DMS153 (cell line): ENCODE data around the gene ELF2.
A peak's percentile ranks its signal among the peaks of the same experiment; 100 is the strongest.
"Not testable (repeated sequence)": the region's sequence is repeated elsewhere in the genome, so short reads cannot be mapped to it uniquely, and the experiment has no call there.

ENCODE experiments used
- DNase-seq: peaks from one replicate; lab custom pipeline; 2025; lab: John Stamatoyannopoulos, UW

Gene ELF2

DNA sequence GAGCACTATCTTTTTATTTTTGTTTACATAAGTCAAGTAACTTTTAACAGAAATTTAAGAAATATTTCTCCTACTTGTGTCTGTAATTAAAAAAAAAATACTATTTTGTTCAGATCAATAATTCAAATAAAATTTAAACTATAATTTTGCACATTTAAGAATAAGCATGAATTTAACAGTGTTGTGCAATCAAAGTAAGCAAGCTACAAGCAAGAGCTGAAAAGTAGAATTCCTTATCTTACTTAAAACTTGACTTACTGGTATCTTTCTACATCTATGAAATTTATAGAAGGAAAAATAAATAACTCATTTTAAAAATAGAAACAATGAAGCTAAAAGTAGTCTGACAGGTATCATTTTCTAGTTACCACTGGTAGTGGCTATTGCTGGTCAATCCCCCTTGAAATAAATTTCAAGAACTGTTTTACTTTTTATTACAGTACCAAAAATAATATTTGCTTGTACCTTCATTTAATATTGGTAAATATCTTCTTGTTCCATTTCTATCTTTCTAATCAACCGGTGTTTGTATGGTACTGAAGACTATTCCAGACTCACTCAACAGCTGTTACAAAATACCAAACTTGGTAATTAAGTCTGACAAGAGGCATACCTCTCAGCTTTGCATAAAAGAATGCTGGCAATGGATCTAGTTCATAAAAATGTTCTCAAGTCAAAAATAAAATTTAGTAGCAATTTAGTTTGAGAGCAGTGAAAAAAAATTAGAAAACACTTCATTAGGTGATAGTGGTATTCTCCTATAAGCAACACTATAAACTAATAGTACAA lies 99.3 kb downstream of the ELF2 start:
- no peak for DNase-seq

DNA sequence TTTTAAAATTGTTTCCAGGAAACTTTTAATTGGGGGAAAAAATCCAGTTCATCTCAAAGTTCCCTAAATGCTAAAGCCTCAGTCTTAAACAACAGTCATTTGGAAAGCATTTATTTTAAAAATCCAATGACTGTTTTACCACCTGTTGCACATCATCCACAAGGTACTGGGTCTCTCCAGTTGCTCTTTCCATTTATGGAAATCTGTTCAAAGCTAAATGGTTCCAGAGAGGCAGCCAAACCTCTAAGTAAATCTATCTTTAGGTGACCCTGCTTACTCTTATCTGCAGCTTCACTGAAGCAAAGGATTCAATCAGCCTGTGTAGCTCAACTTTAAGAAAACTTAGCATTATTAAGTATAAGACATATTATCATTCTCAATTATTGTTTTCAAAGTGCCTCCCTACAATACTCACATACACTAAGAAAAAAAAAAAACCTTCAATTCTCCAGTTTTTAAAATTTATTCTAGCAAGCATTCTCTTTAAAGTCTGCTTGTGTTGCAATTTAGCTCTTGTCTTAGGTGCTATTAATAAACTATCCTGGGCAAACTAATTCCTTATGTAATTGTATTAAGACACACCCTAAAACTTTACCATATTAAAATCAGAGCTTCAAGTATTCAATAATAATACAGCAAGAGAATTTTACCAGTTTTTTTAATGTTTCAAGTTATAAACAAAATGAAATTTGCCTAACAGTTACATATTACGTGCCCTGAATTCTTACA lies 100.8 kb downstream of the ELF2 start:
- no peak for DNase-seq

GRCh38 chr4:139060591-139060990 lies 116.4 kb downstream of the ELF2 start:
- no peak for DNase-seq

- not testable (repeated sequence) for DNase-seq
These were observed 118.0 kb downstream of the ELF2 start for GRCh38 chr4:139059026-139059425.

- DNase-seq: no peak
These were observed 122.1 kb downstream of the ELF2 start for GRCh38 chr4:139054791-139055505.

DNA sequence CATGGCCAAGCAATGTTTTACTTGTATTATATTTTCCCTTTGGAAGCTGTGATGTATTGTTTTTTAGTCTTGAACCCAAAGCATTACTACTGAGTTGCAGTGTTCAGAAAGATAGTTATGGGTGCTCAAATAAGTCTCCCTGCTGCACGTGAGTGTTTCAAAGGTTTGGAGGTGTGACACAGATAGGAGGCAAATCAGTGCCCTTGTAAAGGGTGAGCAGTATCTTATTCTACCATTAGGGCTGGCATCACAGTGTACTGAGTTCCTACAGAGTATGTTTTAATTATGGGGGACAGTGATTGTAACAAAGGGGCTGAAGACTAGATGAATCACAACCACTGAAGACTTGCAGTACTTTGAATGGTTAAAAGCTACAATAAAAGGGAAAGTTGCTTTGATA lies 123.1 kb downstream of the ELF2 start:
- no peak for DNase-seq

- DNase-seq: no peak
These were observed 126.6 kb downstream of the ELF2 start for GRCh38 chr4:139050446-139050845.

- DNase-seq: no peak
These were observed 129.0 kb downstream of the ELF2 start for GRCh38 chr4:139048026-139048425.

GRCh38 chr4:139044291-139044690 lies 132.7 kb downstream of the ELF2 start:
- DNase-seq: no peak

GRCh38 chr4:139042981-139043460 lies 134.0 kb downstream of the ELF2 start:
- DNase-seq: no peak

DNA sequence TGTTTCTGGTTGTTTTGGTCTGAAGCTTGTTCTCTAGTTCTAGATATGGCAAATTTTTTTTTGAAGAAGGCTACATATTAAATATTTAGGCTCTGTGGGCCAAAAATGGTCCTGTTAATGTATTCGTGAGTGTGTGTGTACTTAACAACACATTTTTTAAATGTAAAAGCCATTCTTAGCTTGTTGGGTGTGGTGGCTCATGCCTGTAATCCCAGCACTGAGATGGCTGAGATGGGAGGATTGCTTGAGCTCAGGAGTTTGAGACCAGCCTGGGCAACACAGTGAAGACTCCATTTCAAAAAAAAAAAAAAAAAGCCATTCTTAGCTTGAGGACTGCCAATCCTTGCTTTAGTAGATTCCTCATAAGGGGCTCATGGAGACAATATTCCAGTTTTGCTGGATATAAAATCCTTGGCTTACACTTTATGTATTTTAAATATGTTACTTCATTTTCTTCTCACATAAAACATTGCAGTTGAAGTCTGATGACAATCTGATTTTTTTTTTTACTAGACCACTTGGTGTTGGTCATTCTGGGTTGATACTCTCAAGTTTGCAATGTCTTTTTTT lies 138.1 kb downstream of the ELF2 start:
- DNase-seq: no peak

DNA sequence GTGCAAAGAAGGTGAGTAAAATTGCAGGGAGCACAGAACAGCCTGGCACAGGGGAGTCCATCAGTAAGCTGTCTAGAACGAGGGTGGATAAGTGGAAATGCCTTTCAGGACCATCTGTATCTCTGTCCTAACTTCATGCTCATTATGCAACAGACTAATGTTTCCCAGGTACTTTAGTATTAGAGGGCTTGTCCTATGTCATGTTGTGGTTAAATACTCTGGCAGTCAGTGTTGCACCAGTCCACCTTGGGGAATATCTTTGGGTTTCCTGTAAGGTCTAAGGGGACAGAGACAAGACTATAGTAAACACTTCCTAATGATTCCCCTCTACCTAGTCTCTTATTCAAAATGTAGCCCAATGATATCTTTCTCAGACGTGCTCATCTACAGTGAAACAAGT lies 140.1 kb downstream of the ELF2 start:
- DNase-seq: no peak

DNA sequence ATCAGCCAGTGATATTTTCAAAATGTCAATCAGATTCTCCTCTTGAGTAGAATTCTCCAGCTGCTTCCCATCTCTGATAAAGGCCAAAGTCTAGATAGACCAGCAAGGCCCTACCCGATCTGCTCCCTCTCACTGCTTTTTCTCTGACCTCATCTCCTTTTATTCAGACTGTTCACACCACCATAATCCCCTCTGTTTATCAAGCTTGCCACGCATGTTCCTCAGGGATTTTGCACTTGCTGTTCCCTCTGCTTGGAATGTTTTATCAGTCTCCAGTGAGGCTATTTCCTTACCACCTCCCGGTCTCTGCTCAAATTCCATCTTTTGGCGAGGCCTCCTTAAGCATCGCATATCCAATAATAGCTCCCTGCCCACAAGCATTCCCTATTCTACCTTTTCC lies 141.4 kb downstream of the ELF2 start:
- DNase-seq: no peak

DNA sequence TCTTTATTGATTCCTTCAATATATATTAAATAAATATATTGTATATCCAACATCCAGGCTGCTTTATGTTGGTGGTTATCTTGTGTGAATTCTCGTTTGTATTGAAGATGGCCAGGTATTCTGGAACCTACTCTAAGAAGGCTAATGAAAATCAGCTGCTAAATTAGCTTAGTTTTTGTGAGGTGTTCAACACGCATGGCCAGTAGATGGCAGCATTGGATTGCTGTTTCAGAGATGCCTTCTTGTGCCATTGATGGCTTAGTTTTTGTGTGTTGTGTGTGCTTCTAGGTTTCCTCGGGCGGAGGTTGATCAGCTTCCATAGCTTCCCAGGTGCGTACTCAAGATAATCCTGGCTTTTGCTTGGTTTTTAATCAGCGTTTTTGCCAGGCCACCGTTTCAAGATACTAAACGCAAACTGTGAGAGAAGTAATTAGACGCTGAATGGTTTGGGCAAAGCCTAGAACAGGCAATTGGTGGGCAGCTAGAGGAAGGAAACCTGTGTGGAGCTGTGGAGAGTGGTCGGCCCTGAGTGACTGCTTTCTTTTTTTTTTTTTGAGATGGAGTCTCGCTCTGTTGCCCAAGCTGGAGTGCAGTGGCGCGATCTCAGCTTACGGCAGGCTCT lies 146.3 kb downstream of the ELF2 start:
- peak; percentile 55 for DNase-seq

GRCh38 chr4:139029866-139030363 lies 147.1 kb downstream of the ELF2 start:
- not testable (repeated sequence) for DNase-seq

DNA sequence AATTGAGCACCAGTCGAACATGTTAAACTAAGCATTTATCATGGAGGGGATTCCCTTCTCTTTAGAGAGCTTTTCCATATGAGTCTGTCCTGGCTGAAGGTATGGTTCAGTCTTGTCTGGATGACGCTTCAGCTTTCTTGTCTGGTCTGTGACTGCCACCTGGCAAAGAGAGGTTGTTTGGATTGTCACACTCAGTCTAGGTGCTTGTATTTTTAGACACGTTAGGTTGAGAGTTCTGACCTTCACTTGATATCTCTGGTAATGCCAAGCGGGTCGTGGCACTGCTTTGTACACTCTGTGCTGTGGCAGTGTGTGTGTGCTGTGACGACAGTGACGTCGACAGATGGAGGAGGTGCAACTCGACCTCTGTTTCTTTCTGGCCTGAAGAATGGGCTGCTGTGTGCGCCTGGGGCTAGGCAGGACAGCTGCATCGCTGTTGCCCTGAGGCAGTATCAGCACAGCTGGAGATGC lies 148.8 kb downstream of the ELF2 start:
- no peak for DNase-seq

DNA sequence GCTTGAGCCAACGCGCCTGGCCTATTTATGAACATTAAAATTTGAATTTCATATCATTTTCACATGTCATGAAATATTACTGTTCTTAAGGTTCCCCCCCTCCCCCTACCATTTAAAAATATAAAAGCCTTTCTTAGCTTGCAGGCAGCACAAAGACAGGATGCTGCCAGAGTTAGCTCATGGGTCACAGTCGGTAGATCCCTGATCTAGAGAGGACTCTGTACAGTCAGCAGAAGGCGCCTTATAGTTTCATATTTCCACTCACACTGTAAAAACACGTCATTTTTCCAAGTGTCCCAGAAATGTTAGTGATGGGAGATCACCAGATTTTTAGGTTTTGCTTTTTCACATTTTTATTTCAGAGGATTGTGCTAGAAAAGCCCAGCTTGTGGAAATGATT lies 149.2 kb downstream of the ELF2 start:
- DNase-seq: no peak

- DNase-seq: no peak
These were observed 151.2 kb downstream of the ELF2 start for GRCh38 chr4:139025841-139026240.

DNA sequence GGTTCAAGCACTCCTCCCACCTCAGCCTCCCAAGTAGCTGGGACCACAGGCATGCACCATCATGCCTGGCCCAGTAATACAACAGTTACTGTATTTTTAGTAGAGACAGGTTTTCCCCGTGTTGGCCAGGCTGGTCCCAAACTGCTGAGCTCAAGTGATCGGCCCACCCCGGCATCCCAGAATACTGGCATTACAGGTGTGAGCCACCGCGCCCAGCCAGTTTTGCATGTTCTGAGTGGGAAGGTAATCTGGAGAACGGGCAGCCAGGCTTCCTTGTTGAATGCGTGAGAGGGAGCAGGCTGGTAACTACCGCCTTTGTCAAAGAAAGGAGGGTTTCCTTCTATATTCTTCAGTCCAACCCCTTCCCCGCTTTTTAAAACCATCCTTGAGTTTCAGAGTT lies 152.3 kb downstream of the ELF2 start:
- DNase-seq: no peak

GRCh38 chr4:139022835-139023234 lies 154.2 kb downstream of the ELF2 start:
- no peak for DNase-seq

DNA sequence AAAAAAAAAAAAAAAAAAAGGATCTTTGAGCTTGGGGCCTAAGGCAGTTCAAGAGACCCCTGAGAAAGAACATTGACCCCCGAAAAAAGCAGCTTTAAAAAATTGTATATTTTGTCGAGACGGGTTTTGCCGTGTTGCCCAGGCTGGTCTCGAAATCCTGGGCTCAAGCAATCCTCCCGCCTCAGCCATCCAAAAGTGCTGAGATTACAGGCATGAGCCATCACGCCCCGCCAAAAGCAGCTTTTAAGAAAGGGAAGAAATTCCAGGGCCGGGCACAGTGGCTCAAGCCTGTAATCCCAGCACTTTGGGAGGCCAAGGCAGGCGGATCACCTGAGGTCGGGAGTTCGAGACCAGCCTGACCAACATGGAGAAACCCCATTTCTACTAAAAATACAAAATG lies 155.9 kb downstream of the ELF2 start:
- not testable (repeated sequence) for DNase-seq

DNA sequence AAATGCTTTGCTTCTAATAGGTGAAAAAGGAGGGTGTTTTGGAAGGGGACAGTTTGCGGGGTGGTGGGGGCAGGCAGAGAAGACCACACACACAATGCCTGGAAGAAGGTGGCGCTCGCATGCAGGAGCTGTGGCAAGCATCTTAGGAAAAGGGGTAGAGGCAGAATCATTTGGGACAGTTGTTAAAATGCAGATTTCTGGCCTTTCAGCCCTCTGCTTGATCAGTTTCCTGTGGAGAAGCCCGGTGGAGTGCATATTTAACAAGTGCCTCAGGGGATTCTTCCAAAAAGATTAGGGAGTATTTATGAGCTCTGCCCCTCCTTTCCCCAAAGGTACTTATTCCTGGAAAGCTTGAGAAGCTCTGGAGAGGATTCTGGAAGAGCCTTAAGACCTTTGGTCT lies 156.6 kb downstream of the ELF2 start:
- no peak for DNase-seq
